ENCODE results near the gene IL20RA.

Gene IL20RA

DNA sequence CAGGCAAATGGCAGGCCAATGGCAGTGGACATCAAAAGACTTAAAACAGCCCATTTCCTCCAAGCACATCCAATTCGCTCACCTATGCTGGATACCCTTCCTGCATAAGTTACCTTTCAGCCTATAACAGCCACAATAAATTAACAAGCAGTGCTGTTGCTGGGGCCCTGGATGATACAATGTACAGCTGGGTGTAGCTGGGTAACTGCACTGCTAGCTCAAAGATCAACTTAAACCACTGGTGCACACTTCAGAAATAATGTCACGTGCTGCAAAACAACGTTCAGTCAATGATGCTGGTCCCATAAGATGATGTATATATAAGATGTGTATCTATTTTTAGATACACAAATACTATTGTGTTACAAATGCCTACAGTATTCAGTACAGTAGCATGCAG is 13.6 kb downstream of the IL20RA start:
- no peak for TF ChIP-seq CTCF (IDR thresholded peaks at IDR 0.05; ENCODE audit: low read depth, low read length, missing control alignments)
- DNase-seq (ENCODE audit: extremely low read depth, low read depth), result no peak
- H3K4me3 ChIP-seq (replicated peaks; ENCODE audit: low read depth, low read length), result no peak overlapping the region

DNA sequence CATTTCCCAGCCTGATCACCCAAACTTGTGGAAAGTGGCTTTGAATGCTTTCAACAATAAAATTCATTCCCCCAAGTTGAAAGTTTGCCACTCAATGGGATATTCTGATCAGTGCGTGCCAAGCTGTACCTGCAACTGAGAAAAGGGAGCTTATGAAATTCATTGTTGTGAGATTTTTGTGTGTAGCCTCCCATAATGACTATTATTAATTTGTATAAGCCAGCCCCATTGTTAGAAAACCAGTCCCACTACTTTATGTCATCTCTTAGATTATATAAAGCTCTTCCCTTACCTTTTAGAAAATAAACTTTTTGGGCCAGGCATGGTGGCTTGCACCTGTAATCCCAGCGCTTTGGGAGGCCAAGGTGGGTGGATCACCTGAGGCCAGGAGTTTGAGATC is 15.9 kb downstream of the IL20RA start:
- no peak overlapping the region for H3K4me3 ChIP-seq (replicated peaks; ENCODE audit: low read depth, low read length)
- TF ChIP-seq CTCF (IDR thresholded peaks at IDR 0.05; ENCODE audit: low read depth, low read length, missing control alignments), result no peak
- DNase-seq (ENCODE audit: extremely low read depth, low read depth), result no peak

DNA sequence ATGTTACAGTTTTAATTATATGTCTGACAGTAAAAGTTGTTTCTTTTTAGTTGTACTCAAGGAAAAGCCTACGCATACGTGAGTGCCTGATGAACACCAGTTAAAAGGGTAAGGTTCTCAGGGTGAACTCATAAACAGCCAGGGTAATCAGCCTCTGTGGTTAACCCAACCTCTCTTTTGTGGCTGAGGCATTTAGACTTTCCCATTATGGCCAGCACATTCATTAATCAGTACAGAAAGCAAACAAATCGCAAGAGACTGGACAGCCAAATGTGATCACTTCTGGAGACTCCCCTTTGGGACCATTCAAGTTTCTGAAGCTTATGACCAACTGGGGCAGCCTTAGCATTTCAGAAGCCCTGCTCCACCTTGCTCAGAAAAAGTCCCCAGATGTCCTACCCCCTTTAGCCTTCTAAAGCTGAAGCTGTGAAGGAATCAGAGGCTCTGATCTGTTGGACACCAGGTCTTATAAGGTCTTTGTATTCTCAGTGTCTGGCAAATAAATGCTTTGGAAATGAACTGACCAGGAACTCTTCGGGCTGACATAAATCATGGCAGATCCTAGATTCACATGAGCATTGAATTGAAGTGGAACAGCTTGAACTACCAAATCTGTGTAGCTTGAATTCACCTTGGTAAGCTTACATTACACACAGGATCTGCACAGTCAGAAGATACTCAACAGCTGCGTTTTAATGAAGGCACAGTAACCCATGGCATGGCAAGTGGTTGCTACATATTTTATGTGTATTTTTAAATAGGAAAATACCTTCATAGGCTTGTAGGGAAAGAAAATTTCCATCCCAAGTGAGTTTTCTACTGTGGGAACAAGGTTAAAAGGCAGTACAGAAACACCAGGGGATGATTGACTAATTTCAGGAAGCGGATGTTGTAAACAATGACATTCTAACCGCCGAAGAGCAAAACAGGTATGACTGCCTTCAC is 18.7 kb downstream of the IL20RA start:
- no peak overlapping the region for H3K4me3 ChIP-seq (replicated peaks; ENCODE audit: low read depth, low read length)
- DNase-seq (ENCODE audit: extremely low read depth, low read depth), result no peak
- no peak for TF ChIP-seq CTCF (IDR thresholded peaks at IDR 0.05; ENCODE audit: low read depth, low read length, missing control alignments)

DNA sequence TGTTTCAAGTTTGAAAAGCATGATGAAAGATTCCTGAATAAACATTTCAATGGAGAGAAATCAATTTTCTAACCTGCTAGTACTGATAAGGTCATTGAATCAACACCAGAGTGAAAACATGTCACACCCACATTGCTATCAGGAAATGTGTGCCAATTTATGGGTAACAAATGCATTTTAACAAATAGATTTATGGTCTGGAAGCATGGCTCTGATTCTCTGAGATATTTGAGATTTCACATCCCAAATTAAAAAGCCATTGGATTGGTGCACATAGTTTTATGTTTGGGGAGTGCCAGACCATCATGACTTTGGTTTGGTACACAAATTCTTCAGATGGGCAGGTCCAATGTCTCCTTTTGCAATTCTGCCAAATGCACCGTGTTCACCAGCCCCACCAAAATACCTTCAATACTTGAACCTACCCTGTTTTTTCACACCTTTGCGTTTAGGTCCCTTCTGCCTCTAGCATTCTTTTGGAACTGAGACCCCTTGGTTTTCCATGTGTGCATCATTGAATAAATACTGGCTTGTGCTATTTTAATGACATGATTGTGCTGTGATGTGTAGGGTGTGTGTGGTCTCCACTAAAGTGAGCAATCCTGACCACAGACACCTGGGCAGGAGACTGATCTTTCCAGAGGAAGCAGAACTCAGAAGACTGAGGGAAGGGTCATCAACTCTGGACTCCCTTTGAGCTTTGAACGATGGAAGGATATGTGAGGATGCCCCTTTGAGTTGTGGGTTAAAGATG is 20.4 kb downstream of the IL20RA start:
- DNase-seq (ENCODE audit: extremely low read depth, low read depth), result no peak
- H3K4me3 ChIP-seq (replicated peaks; ENCODE audit: low read depth, low read length), result no peak overlapping the region
- TF ChIP-seq CTCF (IDR thresholded peaks at IDR 0.05; ENCODE audit: low read depth, low read length, missing control alignments), result no peak

DNA sequence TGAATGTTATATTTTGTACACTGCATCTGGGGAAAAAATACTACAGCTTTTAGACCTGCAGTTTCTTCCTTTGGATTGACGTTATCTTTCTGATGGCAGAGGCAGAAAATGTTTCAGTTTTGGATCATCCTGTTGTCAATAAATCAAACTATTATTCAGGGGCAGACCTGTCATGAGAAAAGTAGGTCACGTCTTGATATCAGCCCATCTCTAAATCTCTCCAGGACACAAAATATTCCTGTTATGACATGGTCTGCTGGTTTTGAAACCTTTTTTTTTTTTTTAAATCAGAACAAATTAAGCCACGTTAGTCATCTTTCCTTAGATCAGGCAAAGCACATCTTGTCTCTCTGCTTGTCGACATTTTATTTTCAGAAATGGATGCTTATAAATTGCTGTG is 24.0 kb downstream of the IL20RA start:
- no peak for DNase-seq (ENCODE audit: extremely low read depth, low read depth)
- no peak overlapping the region for H3K4me3 ChIP-seq (replicated peaks; ENCODE audit: low read depth, low read length)
- no peak for TF ChIP-seq CTCF (IDR thresholded peaks at IDR 0.05; ENCODE audit: low read depth, low read length, missing control alignments)

GRCh38 chr6:137019476-137020272 is 25.1 kb downstream of the IL20RA start:
- H3K4me3 ChIP-seq (replicated peaks; ENCODE audit: low read depth, low read length), result no peak overlapping the region
- no peak for DNase-seq (ENCODE audit: extremely low read depth, low read depth)
- TF ChIP-seq CTCF (IDR thresholded peaks at IDR 0.05; ENCODE audit: low read depth, low read length, missing control alignments), result no peak
